ENCODE results near the gene TMEM242. TPM values are rescaled to one million over a fixed set of nuclear protein-coding genes. Genes with fewer than 3 reads are reported as not detected.

TMEM242 gene
- total and polyA plus RNA-seq, 2 of the 4 experiments (the other 2 are of a cell fraction): 2.3 to 4.6 TPM

DNA sequence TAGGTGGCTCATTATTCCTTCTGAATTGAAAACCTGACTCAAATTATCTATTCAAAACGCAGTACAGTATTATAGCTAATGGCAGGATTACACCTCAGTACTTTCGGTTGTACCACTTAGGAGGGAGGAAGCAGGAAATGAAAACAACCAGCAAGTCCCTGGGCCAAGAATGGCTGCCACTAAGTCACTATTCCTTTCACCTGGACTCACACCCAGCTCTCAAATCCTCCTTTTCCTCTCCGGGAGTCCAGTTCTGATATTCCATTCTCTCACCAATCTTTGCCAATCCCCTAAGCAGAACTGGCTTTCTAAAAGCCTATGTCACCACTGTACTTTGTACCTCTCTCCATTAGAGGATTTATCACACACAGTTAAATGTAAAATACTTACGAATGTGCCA, 20.6 kb downstream of the TMEM242 start:
- Histone ChIP-seq H3K18ac (ENCODE audit: low read depth, low read length) (no peak overlapping the region), H3K79me1 (ENCODE audit: low read depth in 1 of 2, low read length in 2 of 2) (peaks cover 23 to 31% of the 10 kb centered on the region in 2 experiments), H2AK9ac (replicated peaks; ENCODE audit: low read depth, low read length, poor library complexity) (no peak overlapping the region), H3K4me1 (ENCODE audit: control insufficient read depth, insufficient read depth, low read length) (peaks cover 9% of the 10 kb centered on the region), H2AK5ac (ENCODE audit: low read depth, low read length) (no peak overlapping the region), H3K23ac (ENCODE audit: low read depth, low read length) (no peak overlapping the region), H2BK120ac (ENCODE audit: low read depth, low read length) (no peak overlapping the region), H4K91ac (ENCODE audit: insufficient read depth, low read depth, low read length) (no peak overlapping the region), H3K27ac (ENCODE audit: insufficient read depth, low read length) (no peak overlapping the region), H3K9me3 (ENCODE audit: control insufficient read depth, insufficient read depth, low read length) (no peaks in the 10 kb centered on the region), H4K5ac (ENCODE audit: low read depth, low read length) (no peak overlapping the region), H2BK20ac (ENCODE audit: low read depth, low read length) (no peak overlapping the region), H3K9me1 (ENCODE audit: insufficient read depth, low read length) (peaks cover 17% of the 10 kb centered on the region), H3K36me3 (ENCODE audit: control insufficient read depth, insufficient read depth, low read length) (peaks cover 4% of the 10 kb centered on the region; the same call in 1 of the 2 replicates), H3K14ac (replicated peaks; ENCODE audit: low read depth, low read length) (no peak overlapping the region), H3K4ac (ENCODE audit: low read depth, low read length) (no peak overlapping the region), H3K4me2 (ENCODE audit: low read depth, low read length) (no peak overlapping the region), H2BK5ac (ENCODE audit: low read depth, low read length, poor library complexity, severe bottlenecking) (no peak overlapping the region), H4K20me1 (ENCODE audit: insufficient read depth, low read length) (no peaks in the 10 kb centered on the region), H2AFZ (replicated peaks; ENCODE audit: low read length, poor library complexity) (no peak overlapping the region), H3K56ac (ENCODE audit: extremely low read depth, insufficient read depth, low read length) (no peak overlapping the region), H3K4me3 (ENCODE audit: insufficient read depth, low read depth, low read length) (no peak overlapping the region), H4K8ac (ENCODE audit: low read depth in 2 of 2, low read length in 2 of 2) (no peak overlapping the region), H3K9ac (ENCODE audit: low read depth, low read length) (no peak overlapping the region), H2BK15ac (ENCODE audit: low read depth, low read length) (no peak overlapping the region), H3K27me3 (ENCODE audit: control insufficient read depth, insufficient read depth, low read length) (no peaks in the 10 kb centered on the region)
- dilution Hi-C loops (cut with HindIII; ENCODE audit: low sequenced_read_pairs, unreplicated experiment): no loop called here
- ATAC-seq (ENCODE audit: low read depth) (no peak), DNase-seq (no peak)
- 64% methylated on average over 1 of the region's 4 CpGs; no CpG with 5 or more reads in 1 of the 2 experiments for WGBS, 2 experiments (ENCODE audit: extremely low coverage in 2 of 2, insufficient read length in 1 of 2)
- CTCF ChIA-PET: no interaction called here
- intact Hi-C loops (cut with micrococcal nuclease): no loop called here
- in situ Hi-C loops (cut with MboI; ENCODE audit: low sequenced_read_pairs): loop anchor here (25.0 kb wide), 1 partner anchor 585 kb away; no protein-coding TSS in a partner anchor
- TF ChIP-seq BHLHE40 (IDR thresholded peaks at IDR 0.05; ENCODE audit: low read depth, low read length) (no peak), FOS (IDR thresholded peaks at IDR 0.05; ENCODE audit: low read depth, low read length) (no peak), MXI1 (IDR thresholded peaks at IDR 0.05; ENCODE audit: borderline replicate concordance, low read depth, low read length) (no peak), SMC3 (IDR thresholded peaks at IDR 0.05; ENCODE audit: low read depth, low read length) (no peak), CEBPB (IDR thresholded peaks at IDR 0.05; ENCODE audit: low read depth, low read length) (no peak), RFX5 (IDR thresholded peaks at IDR 0.05; ENCODE audit: low read depth, low read length) (no peak), MAFK (IDR thresholded peaks at IDR 0.05; ENCODE audit: low read depth, low read length) (no peak), POLR2A (IDR thresholded peaks at IDR 0.05; ENCODE audit: low read depth, low read length) (no peak)
- no TSS peak for BruUV-seq (replicated peaks)
- POLR2A ChIA-PET (ENCODE audit: unreplicated experiment): no interaction called here
